PC-3 (cell line): ENCODE data around the gene KAZN.

Experiments
- EZH2 ChIP-seq: fragments of 300-600 bp; sonication (generic); IDR thresholded peaks from one replicate; pipeline ENCODE4 v1.6.1; 2017; ENCODE audit warnings: antibody characterized with exemption, mild to moderate bottlenecking, low read length; ENCODE audit not compliant: unreplicated experiment
- TF ChIP-seq, protein P1 (sequence below): fragments of 300-600 bp; sonication (generic); conservative IDR thresholded peaks from 2 replicates; pipeline ENCODE4 v1.5.1; 2017; ENCODE audit warnings: antibody characterized with exemption, low read depth, mild to moderate bottlenecking, low read length

- no peak for TF ChIP-seq EZH2
- TF ChIP-seq, protein P1, sequence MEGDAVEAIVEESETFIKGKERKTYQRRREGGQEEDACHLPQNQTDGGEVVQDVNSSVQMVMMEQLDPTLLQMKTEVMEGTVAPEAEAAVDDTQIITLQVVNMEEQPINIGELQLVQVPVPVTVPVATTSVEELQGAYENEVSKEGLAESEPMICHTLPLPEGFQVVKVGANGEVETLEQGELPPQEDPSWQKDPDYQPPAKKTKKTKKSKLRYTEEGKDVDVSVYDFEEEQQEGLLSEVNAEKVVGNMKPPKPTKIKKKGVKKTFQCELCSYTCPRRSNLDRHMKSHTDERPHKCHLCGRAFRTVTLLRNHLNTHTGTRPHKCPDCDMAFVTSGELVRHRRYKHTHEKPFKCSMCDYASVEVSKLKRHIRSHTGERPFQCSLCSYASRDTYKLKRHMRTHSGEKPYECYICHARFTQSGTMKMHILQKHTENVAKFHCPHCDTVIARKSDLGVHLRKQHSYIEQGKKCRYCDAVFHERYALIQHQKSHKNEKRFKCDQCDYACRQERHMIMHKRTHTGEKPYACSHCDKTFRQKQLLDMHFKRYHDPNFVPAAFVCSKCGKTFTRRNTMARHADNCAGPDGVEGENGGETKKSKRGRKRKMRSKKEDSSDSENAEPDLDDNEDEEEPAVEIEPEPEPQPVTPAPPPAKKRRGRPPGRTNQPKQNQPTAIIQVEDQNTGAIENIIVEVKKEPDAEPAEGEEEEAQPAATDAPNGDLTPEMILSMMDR = no peak
These were observed 348.9 kb downstream of the KAZN start for GRCh38 chr1:14947421-14947820.
